ENCODE results near the gene PTPN23.

DNA sequence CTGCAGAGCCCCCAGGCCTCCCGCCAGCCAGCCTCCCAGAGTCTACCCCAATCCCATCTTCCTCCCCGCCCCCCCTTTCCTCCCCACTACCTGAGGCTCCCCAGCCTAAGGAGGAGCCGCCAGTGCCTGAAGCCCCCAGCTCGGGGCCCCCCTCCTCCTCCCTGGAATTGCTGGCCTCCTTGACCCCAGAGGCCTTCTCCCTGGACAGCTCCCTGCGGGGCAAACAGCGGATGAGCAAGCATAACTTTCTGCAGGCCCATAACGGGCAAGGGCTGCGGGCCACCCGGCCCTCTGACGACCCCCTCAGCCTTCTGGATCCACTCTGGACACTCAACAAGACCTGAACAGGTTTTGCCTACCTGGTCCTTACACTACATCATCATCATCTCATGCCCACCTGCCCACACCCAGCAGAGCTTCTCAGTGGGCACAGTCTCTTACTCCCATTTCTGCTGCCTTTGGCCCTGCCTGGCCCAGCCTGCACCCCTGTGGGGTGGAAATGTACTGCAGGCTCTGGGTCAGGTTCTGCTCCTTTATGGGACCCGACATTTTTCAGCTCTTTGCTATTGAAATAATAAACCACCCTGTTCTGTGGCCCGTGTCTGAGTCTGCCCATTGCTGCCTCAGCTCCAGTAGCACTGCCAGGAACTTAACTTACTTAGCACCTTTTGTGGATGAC is 32.2 kb downstream of the PTPN23 start:
- TF ChIP-seq, protein P1, sequence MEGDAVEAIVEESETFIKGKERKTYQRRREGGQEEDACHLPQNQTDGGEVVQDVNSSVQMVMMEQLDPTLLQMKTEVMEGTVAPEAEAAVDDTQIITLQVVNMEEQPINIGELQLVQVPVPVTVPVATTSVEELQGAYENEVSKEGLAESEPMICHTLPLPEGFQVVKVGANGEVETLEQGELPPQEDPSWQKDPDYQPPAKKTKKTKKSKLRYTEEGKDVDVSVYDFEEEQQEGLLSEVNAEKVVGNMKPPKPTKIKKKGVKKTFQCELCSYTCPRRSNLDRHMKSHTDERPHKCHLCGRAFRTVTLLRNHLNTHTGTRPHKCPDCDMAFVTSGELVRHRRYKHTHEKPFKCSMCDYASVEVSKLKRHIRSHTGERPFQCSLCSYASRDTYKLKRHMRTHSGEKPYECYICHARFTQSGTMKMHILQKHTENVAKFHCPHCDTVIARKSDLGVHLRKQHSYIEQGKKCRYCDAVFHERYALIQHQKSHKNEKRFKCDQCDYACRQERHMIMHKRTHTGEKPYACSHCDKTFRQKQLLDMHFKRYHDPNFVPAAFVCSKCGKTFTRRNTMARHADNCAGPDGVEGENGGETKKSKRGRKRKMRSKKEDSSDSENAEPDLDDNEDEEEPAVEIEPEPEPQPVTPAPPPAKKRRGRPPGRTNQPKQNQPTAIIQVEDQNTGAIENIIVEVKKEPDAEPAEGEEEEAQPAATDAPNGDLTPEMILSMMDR (IDR thresholded peaks at IDR 0.05; ENCODE audit: poor library complexity, severe bottlenecking), result no peak
- TF ChIP-seq POLR2AphosphoS5 (IDR thresholded peaks at IDR 0.05) (no peak), EP300 (conservative IDR thresholded peaks at IDR 0.05; ENCODE audit: poor library complexity, severe bottlenecking) (no peak), EZH2 (IDR thresholded peaks at IDR 0.05; ENCODE audit: borderline replicate concordance, insufficient read depth, low read length, poor library complexity, severe bottlenecking) (no peak), SMC3 (conservative IDR thresholded peaks at IDR 0.05; ENCODE audit: poor library complexity) (no peak), TAF1 (IDR thresholded peaks at IDR 0.05; ENCODE audit: low read depth) (no peak)

Data from neural cell (in vitro differentiated cells).